GM23338 (cell line): ENCODE results near the gene DMD.

Experiments
- EZH2 ChIP-seq: fragments of 200-600 bp; sonication (generic); IDR thresholded peaks from one replicate; pipeline ENCODE4 v1.8.0; 2017; ENCODE audit warnings: antibody characterized with exemption, mild to moderate bottlenecking, low read depth; ENCODE audit not compliant: unreplicated experiment
- TF ChIP-seq, protein P1 (sequence below), 2 experiments: fragments of 200-600 bp in 1 of 2; sonication (generic) in 1 of 2; conservative IDR thresholded peaks; 2 replicates each; pipeline versions ENCODE4 v1.5.1 to v1.6.1; 2016 to 2017; ENCODE audit warnings: antibody characterized with exemption in 2 of 2, low read depth in 2 of 2, mild to moderate bottlenecking in 2 of 2, moderate library complexity in 1 of 2
- TF ChIP-seq, protein P2 (sequence below): IDR thresholded peaks from one replicate; pipeline ENCODE4 v1.6.1; 2018; ENCODE audit warnings: antibody characterized with exemption; ENCODE audit not compliant: unreplicated experiment

DNA sequence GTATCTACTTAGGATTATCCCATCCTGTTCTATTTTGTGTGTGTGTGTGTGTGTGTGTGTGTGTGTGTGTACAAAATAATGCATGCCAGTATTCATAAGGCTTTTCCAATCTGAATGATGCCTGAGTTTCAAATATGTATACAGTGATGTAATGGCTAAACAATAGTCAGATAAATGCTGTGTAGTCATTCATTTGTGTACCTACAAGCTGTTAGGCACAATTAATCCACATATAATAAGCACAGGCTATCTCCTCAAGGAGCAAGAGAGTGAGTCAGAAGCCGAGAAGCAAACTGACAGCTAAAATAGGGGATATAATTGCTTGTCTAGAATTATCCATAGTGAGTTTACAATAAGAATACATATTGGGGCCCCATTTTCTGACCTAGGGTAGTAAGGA lies 15.7 kb downstream of the DMD start:
- TF ChIP-seq, protein P1, sequence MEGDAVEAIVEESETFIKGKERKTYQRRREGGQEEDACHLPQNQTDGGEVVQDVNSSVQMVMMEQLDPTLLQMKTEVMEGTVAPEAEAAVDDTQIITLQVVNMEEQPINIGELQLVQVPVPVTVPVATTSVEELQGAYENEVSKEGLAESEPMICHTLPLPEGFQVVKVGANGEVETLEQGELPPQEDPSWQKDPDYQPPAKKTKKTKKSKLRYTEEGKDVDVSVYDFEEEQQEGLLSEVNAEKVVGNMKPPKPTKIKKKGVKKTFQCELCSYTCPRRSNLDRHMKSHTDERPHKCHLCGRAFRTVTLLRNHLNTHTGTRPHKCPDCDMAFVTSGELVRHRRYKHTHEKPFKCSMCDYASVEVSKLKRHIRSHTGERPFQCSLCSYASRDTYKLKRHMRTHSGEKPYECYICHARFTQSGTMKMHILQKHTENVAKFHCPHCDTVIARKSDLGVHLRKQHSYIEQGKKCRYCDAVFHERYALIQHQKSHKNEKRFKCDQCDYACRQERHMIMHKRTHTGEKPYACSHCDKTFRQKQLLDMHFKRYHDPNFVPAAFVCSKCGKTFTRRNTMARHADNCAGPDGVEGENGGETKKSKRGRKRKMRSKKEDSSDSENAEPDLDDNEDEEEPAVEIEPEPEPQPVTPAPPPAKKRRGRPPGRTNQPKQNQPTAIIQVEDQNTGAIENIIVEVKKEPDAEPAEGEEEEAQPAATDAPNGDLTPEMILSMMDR (conservative IDR thresholded peaks at IDR 0.05; ENCODE audit: low read depth in 2 of 2) = no peak
- TF ChIP-seq, protein P2, sequence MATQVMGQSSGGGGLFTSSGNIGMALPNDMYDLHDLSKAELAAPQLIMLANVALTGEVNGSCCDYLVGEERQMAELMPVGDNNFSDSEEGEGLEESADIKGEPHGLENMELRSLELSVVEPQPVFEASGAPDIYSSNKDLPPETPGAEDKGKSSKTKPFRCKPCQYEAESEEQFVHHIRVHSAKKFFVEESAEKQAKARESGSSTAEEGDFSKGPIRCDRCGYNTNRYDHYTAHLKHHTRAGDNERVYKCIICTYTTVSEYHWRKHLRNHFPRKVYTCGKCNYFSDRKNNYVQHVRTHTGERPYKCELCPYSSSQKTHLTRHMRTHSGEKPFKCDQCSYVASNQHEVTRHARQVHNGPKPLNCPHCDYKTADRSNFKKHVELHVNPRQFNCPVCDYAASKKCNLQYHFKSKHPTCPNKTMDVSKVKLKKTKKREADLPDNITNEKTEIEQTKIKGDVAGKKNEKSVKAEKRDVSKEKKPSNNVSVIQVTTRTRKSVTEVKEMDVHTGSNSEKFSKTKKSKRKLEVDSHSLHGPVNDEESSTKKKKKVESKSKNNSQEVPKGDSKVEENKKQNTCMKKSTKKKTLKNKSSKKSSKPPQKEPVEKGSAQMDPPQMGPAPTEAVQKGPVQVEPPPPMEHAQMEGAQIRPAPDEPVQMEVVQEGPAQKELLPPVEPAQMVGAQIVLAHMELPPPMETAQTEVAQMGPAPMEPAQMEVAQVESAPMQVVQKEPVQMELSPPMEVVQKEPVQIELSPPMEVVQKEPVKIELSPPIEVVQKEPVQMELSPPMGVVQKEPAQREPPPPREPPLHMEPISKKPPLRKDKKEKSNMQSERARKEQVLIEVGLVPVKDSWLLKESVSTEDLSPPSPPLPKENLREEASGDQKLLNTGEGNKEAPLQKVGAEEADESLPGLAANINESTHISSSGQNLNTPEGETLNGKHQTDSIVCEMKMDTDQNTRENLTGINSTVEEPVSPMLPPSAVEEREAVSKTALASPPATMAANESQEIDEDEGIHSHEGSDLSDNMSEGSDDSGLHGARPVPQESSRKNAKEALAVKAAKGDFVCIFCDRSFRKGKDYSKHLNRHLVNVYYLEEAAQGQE = no peak
- no peak for TF ChIP-seq EZH2
